Measurements from ENCODE around the gene SHISAL1. TPM values are rescaled to one million over a fixed set of nuclear protein-coding genes. Genes with fewer than 3 reads are reported as not detected.

The SHISAL1 gene
- total and polyA plus RNA-seq, 2 donors (not counting 3 experiments of a cell fraction or from before 2014, with no cell fraction given) = 0.01 to 0.07 TPM

DNA sequence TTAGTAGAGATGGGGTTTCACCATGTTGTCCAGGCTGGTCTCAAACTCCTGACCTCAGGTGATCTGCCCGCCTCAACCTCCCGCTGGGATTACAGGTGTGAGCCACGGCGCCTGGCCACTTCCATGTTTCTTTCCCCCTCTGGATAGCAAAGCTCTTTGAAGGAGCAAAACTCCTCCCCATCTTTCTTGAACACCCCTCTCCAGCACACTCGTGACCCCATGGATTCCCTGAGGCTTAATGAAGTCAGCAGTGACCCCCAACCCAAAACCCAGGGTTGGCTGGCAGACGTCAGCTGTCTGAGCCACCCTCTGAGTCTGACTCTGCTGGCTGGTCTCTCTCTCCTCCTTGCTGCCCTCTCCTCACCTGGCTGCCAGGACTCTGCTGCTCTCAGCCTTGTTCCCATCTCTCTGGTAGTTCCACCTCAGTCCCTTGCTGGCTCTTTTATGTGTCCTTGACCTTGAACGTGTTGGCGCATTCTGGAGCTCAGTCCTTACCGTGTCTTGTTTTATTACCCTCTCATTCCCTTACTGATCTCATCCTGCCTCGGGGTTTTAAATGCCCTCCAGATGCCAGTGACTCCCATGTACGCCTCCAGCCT lies 87.6 kb downstream of the SHISAL1 start:
- no peaks in the 10 kb centered on the region for H4K20me1 ChIP-seq (replicated peaks; ENCODE audit: control insufficient read depth, extremely low read depth, insufficient read depth, low read length)
- DNase-seq (ENCODE audit: low read depth, low spot score) = no peak
- H3K9me1 ChIP-seq (replicated peaks; ENCODE audit: control insufficient read depth, extremely low read depth, insufficient read depth, low read length) = no peaks in the 10 kb centered on the region
- intact Hi-C loops (cut with micrococcal nuclease) = no loop called here
- no peak overlapping the region for H3K4me2 ChIP-seq (ENCODE audit: insufficient read depth, low read length)
- CTCF ChIA-PET = no interaction called here
- no peak for TF ChIP-seq JUN (IDR thresholded peaks at IDR 0.05; ENCODE audit: borderline replicate concordance, insufficient read depth, insufficient read length, low read depth)
- TF ChIP-seq GATA2 (IDR thresholded peaks at IDR 0.05; ENCODE audit: insufficient read depth, insufficient read length, low read depth, low read length) = no peak
- TF ChIP-seq FOS (IDR thresholded peaks at IDR 0.05; ENCODE audit: borderline replicate concordance, insufficient read depth, low read length) = no peak
- no peak for TF ChIP-seq MYC (IDR thresholded peaks at IDR 0.05; ENCODE audit: low read depth, low read length)
- TF ChIP-seq, protein P1, sequence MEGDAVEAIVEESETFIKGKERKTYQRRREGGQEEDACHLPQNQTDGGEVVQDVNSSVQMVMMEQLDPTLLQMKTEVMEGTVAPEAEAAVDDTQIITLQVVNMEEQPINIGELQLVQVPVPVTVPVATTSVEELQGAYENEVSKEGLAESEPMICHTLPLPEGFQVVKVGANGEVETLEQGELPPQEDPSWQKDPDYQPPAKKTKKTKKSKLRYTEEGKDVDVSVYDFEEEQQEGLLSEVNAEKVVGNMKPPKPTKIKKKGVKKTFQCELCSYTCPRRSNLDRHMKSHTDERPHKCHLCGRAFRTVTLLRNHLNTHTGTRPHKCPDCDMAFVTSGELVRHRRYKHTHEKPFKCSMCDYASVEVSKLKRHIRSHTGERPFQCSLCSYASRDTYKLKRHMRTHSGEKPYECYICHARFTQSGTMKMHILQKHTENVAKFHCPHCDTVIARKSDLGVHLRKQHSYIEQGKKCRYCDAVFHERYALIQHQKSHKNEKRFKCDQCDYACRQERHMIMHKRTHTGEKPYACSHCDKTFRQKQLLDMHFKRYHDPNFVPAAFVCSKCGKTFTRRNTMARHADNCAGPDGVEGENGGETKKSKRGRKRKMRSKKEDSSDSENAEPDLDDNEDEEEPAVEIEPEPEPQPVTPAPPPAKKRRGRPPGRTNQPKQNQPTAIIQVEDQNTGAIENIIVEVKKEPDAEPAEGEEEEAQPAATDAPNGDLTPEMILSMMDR (IDR thresholded peaks at IDR 0.05; ENCODE audit: extremely low read depth in 1 of 2, insufficient read depth in 1 of 2, low read depth in 1 of 2, low read length in 2 of 2) = no peak
- TF ChIP-seq POLR2A (IDR thresholded peaks at IDR 0.05; ENCODE audit: low read depth, low read length) = no peak
- TF ChIP-seq EZH2 (IDR thresholded peaks at IDR 0.05; ENCODE audit: borderline replicate concordance, low read depth, low read length, severe bottlenecking) = no peak
- TF ChIP-seq, protein P2, sequence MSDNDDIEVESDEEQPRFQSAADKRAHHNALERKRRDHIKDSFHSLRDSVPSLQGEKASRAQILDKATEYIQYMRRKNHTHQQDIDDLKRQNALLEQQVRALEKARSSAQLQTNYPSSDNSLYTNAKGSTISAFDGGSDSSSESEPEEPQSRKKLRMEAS (IDR thresholded peaks at IDR 0.05; ENCODE audit: insufficient read depth, insufficient read length) = no peak
- no peak for TF ChIP-seq POLR2AphosphoS5 (IDR thresholded peaks at IDR 0.05; ENCODE audit: insufficient read depth, low read depth, low read length)
- no peaks in the 10 kb centered on the region for H3K79me2 ChIP-seq (ENCODE audit: control insufficient read depth, insufficient read depth, low read length)
- POLR2A ChIA-PET = no interaction called here
- FAIRE-seq = no peak
- H3K9me3 ChIP-seq (replicated peaks; ENCODE audit: control insufficient read depth, insufficient read depth, low read length) = no peaks in the 10 kb centered on the region
- H3K36me3 ChIP-seq (ENCODE audit: control insufficient read depth in 2 of 2, extremely low read depth in 1 of 2, insufficient read depth in 2 of 2, low read length in 2 of 2) = no peaks in the 10 kb centered on the region
- no peaks in the 10 kb centered on the region for H3K27me3 ChIP-seq (ENCODE audit: control insufficient read depth in 2 of 2, insufficient read depth in 2 of 2, low read length in 2 of 2)
- dilution Hi-C loops (cut with MboI; ENCODE audit: extremely low pct_ligation_motif_present, low sequenced_read_pairs) = no loop called here
- no peak overlapping the region for H3K4me3 ChIP-seq (replicated peaks in 1 of 3; ENCODE audit: insufficient read depth in 1 of 3, low read depth in 1 of 3, low read length in 3 of 3)
- H3K9ac ChIP-seq (replicated peaks; ENCODE audit: extremely low read depth, insufficient read depth, low read length) = no peak overlapping the region
- no peak overlapping the region for H3K27ac ChIP-seq (ENCODE audit: insufficient read depth, low read depth, low read length)
- H3K4me1 ChIP-seq (ENCODE audit: control insufficient read depth, extremely low read depth, insufficient read depth, low read length) = no peaks in the 10 kb centered on the region
- BruUV-seq (replicated peaks) = no TSS peak
- H2AFZ ChIP-seq (ENCODE audit: low read depth, low read length) = no peak overlapping the region
